Left kidney (tissue), 2 donors: Measurements from ENCODE around the gene JAML. TPM values are rescaled to one million over a fixed set of nuclear protein-coding genes. Genes with fewer than 3 reads are reported as not detected.

Experiments used
- DNase-seq: peaks from one replicate; pipeline ENCODE4 v3.0.0-alpha.2; 2013
- polyA plus RNA-seq: library from polyadenylated mRNA; unstranded; fragments of 120-200 nt; gene quantifications from one replicate; pipeline ENCODE4 v1.2.1, GENCODE V29; 2013; ENCODE audit not compliant: insufficient read length

Gene JAML
- polyA plus RNA-seq, 1 donor: 1.5 TPM

- no peak for DNase-seq
These were observed 9.5 kb downstream of the JAML start for GRCh38 chr11:118215262-118215661.

DNA sequence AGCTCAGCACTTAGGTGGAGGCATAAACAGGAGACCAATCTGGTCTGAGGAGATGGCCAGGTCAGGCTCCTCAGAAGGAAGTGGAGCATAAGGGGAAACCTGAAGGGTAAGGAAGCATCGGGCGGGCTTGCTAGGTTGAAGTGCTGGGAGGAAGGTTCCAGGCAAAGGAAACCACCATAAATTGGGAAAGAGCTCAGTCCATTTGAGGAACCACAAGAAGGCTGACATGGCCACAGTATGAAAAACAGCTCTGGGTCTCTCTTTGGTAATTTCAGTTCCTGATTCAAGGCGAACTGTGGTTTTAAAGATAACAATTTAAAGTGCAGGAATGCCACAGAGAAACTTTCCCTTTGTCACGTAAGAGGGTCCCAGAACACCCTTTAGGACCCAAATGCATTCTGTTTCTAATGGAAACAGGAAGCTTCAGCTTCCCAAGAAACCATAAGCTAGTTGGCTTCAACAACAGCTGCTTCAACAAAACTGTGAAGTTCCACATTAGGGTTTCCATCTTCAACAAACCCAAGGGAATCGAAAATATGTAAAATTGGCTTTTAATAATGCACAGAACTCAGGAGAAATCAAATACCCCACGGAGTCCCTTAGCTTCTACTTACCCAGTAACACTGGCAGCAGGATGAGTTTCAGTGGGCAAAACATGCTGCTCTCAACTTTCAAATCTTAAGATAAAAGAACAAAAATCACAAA lies 10.4 kb downstream of the JAML start:
- no peak for DNase-seq

GRCh38 chr11:118213781-118214180 lies 11.0 kb downstream of the JAML start:
- no peak for DNase-seq

DNA sequence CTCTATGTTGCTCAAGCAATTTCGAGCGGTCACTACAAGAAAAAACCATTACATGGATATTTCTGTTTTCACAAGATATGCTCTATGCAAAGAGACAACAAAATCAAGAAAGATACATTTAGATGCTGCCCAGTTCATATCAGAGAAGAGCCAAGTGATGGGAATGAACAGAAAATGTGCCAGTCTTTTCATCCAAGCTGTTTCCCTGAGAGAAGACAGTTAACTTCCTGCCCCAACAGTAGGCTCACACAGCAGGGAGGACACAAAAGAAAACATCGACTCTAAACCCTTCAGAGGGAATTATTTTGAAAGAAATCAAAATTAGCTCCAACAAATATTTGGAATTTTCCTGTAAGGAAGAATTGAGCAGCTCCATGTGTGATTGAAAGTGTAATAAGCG lies 11.6 kb downstream of the JAML start:
- no peak for DNase-seq

DNA sequence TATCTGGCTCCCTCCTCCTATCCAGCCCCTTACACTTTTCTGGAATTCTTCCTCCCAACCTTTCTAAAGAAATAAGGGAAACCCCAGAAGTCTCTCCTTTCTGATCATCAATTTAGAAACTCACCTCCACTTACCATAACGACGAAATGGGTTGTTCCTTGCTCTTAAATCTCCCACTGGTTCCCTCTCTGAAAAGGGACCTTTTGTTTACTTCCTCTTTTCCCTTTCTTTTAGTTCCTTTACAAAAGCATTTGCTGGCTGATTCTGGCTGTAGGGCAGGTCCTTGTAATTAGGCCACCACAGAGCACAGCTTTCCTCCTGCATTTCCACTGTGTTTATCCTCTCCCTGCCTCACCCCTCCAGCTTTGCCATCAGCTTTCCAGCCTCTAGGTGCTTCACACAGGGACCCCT lies 12.0 kb downstream of the JAML start:
- DNase-seq: no peak

DNA sequence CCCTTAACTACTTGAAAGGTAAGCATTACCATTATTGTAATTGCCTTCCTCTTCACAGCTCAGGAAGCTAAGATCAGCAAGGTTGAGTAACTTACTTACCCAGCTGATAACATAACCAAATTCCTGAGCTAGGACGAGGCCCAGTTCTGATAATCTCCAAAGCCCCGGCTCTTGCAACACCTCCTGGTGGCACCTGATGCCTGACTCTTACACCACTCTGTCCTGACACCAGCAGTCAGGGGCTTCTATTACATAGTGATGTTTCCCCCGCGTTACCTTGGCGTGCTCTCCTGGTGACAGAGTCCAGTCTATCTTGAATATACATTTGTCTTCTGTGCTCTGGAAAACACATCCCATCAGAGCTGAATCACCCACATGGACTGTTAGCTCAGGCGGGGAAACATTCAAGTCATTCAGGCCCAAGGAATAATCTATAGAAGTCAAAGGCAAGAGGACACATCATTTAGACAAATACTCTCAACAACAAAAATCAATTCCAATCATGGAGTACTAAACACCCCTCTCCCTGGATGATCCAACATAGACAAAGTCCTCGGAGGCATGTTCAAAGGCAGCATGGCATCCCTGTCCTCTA lies 12.6 kb downstream of the JAML start:
- DNase-seq: no peak

DNA sequence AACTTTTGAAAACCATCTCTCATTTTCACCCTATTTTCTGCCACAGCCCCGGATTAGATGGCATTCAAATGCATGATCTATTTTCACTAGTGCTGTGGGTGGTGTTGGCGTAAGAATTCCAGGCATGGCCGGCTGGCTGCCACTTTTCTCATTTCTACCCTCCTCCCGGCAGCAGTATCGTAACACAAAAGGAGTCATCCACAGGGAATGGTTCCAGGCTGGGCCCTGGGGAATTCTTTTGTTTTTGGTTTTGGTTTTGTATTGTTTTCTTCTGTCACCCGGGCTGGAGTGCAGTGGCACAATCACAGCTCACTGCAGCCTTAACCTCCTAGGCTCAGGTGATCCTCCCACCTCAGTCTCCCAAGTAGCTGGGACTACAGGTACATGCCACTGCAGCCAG lies 13.8 kb downstream of the JAML start:
- DNase-seq: no peak

- no peak for DNase-seq
These were observed 14.5 kb downstream of the JAML start for GRCh38 chr11:118210323-118210722.

DNA sequence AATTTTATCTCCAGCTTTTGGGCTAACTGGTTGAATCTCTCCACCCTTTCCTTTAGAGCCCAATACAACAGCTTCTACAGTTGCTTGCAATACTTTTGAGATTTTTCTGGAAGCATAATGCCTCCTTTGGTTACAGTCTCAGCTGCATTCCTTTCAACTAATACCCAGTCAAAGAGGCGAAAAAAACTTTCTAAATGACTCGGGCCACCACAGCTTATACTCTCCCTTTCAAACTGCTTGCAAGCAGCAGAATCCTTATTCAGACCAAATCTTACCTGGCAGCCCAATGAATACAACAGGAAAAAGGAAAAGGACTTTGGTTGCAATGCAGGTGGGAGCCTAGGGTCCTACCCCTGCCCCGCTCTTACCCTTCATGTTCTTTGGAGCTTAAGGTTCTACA lies 15.8 kb downstream of the JAML start:
- no peak for DNase-seq

DNA sequence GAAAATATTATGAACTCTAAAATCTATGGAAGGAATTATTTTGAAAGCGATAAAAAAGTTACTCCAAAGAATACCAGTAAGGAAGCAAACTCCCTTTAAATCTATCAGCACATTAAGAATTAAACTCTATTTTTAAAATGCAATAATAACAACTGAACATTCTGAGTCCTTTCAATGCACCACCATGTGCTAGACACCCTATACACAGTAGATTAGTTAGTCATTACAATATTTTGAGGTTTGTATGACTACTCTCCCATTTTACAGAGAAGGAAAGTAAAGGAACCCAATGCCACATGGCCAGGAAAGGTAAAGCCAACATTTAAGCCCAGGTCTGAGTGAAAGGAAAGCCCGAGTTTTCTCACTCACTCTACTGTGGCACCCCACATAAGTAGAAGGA lies 17.7 kb downstream of the JAML start:
- no peak for DNase-seq

DNA sequence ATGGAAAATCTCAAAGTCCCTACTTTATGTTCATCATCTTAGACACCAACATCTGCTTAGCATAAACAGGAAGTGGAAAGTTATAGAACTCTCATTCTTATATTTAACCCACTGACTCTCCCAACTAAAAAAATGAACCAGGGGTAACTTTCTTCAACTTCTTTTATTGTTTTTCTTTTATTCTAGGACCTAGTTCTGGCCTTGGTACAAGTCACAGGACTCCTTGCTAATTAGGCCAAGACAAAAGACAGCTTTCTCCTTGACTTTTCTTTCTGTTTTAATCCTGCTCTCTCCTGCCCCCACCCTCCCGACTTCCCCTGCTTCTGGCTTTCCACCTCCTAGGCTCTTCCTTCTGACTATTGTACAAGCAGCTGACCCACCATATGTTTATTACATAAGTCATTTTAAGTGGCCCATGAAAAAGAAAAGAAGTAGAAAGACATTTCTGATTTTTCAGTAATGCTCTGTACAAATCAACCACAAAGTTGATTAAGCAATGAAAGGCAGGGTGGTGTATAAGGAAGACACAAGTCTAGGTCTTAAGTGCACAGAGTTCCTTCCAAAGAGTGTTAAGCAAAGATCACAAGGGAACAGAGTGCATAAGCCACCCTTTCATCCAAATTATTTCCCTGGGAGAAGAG lies 18.3 kb downstream of the JAML start:
- peak; percentile 24 for DNase-seq

DNA sequence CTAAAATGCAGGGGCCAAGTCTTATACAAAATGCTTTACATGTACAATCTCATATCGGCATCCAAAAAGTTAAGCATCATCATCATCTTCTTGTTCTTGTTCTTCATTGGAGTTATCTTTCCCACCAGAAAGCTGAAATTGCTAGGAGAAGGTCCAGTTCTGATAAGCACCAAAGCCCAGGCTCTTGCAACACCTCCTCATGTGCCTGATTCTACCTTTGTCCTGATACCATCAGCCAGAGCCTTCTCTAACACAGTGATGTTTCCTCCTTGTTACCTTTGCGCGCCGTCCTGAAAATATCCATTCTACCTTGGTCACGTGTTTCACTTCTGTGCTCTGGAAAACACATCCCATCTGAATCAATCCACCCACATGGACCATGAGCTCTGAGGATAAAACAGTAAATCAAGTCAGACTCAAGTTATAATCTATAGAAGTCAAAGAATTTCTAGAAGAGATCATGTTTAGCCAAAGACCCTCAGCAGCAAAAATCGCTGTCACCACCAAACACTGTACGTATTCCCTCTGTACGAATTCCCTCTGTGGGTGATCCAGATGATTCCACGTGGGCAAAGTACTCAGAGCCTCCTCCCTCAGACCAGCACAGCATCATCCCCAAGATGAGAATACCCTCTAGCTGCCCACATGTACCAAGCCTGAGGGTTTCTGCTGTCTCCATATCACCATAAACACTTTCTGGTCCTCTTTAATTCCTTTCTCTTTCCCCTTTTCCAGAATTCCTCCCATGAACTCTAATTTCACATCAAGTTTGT lies 19.0 kb downstream of the JAML start:
- no peak for DNase-seq

- DNase-seq: no peak
These were observed 22.0 kb downstream of the JAML start for GRCh38 chr11:118202599-118203422.

- DNase-seq: no peak
These were observed 22.8 kb downstream of the JAML start for GRCh38 chr11:118201966-118202365.

DNA sequence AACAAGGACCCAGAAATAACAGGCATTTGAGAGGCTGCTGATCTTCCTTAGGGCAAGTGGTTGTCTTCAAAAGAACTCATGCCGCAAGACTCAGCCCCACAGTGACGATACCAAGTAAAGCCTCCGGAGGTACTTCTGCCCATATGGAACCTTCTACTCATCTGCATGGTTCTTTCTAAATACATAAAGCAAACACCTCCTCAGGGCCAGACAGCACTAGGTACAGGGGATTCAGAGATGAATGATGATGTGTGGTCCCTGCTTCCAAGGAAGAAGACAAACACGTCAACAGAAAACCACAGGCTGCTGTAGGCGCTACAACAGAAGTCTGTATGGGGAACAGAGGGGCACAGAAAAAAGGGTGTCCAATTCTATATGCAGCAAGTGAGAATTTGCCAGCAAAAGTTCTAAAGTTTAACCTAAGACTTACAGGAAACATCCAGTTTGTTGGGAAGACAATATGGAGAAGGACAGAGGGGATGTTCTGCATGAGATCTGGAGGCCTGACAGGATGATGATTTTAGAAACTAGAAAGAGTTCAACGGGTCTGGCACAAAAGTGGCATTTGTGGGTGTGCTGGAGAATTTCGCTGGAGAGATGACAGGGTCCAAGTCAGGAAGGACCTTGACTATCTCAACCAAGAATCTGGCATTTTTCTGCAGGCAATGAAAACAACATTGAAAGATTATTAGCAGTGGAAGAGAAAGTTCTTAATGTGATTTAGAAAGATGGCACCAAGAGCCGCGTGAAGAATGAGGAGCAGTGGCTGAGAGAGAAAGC lies 23.7 kb downstream of the JAML start:
- no peak for DNase-seq

DNA sequence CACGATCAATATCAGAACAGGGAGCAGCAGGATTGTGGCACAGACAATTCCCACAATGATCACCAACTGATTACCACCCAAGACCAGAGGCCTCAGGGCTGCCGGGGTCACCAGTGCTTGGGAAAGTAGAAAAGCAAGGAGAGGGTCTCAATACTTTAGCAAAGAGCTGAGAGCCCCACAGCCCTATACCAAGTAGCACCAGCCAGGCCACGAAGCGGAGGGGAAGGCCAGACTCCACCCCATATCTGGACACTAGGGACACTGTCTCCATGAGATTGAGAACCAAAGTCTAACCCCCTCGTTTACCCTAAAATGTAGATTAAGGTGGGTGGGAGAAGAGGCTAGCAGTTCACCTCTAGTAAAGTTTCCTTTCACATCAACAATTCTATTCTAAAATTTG lies 24.3 kb downstream of the JAML start:
- no peak for DNase-seq

- no peak for DNase-seq
These were observed 25.7 kb downstream of the JAML start for GRCh38 chr11:118199135-118199534.

DNA sequence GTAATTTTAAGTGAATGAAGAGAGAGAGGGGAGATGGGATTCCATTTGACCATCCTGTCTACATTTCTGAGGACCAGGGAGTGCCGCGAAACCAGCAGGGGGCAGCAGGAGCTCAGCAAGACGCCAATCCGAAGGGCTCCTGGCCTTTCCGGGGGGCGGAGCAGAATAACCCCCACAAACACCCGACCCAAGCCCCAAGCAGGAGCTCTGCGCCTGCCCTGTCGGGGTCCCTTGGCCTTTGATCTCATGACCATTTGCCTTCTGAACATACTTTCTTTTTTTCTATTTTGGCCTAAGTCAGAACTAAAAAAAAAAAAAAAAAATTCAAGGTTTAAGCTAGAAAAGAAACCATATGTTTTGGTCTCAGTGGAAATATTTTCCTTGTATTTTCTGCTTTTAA lies 26.4 kb downstream of the JAML start:
- DNase-seq: peak; percentile 46

DNA sequence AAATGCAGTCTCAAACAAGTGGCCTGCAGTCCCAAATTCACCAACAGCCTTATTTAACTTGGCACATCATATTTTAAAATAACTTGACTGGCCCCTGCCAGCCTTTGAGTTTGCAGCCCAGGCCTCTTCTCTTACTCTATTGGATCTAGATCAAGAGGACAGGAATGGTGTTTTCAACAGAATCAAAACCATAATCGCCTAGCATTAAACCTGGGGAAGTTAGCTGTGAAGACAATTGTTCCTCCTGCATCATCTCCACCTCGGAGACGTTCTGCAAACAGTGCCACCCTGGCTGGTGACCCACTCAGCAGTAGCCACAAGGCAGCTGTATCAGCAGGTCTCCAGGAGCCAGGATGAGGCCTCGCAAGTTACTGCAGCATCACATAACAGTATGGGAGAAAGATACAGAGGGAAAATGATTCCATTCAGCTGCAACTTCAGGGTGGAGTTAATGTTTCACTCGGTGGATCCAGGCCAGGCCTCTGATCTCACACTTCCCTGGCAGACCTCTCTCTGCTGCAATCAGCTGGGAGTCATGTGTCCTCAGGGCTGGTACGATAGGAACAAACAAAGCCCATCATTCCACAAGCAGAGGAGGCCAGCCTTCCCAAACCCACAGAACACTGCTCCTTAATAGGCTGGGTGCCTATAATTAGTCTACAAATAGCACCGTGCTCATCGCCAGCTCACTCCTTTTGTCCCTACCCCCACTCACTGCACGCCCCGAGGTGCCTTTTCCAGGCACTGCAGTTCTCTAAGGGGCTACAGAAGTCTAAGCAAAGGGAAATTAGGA lies 29.8 kb downstream of the JAML start:
- no peak for DNase-seq

DNA sequence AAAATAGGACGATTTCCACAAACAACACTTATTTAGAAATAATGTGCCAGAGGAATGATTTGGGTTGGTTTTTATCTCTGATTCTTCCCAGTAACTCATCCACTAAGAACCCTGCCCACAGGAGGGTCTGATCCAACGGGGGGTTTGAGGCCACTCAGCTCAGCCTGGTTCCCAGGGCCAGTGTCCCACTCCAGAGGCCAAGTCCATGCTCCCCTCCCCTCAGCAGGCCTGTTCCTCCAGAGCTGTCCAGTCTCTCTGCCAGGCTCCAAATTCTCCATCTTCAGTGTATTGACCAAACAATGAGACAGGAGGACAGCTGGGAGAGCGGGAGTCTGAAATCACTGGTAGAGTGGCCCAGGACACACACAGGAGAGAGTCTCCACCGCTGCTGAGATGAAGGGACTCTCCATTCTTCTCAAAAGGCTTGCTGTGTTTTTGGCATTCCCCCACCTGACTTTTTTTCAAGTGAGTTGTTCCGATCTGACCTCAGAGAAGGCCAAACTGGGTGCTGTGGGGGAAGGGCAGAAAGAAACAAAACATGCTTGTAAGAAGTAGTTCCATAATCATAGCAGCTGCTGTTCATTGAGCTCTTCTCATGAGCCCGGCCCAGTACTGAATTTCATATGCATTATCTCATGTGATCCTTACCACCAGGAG lies 30.8 kb downstream of the JAML start:
- DNase-seq: no peak
